Neutrophil (primary cell): ENCODE data around the gene HEBP2.
A peak's percentile ranks its signal among the peaks of the same experiment; 100 is the strongest.

Experiments
- H3K27ac ChIP-seq: fragments of 200-600 bp; sonication (generic); 2 replicates; pipeline ENCODE4 v1.5.1; 2016; ENCODE audit warnings: mild to moderate bottlenecking, moderate library complexity
- H3K27me3 ChIP-seq: fragments of 200-600 bp; sonication (generic); 2 replicates; pipeline ENCODE4 v1.6.0; 2016; ENCODE audit warnings: mild to moderate bottlenecking
- H3K36me3 ChIP-seq: fragments of 200-600 bp; sonication (generic); 2 replicates; pipeline ENCODE4 v1.5.1; 2017
- H3K4me1 ChIP-seq, 2 experiments: fragments of 200-600 bp in 1 of 2; sonication (generic) in 1 of 2; 1 replicate in 1 of 2; 2 replicates in 1 of 2; pipeline versions ENCODE4 v1.5.1 to v1.6.1; 2013 to 2016; ENCODE audit warnings: low read depth in 1 of 2, low read length in 1 of 2, mild to moderate bottlenecking in 1 of 2, moderate library complexity in 1 of 2; ENCODE audit not compliant: control insufficient read depth in 1 of 2, insufficient read depth in 1 of 2
- H3K4me3 ChIP-seq, 2 experiments: fragments of 200-600 bp in 1 of 2; sonication (generic) in 1 of 2; 1 replicate in 1 of 2; 2 replicates in 1 of 2; pipeline ENCODE4 v1.5.1; 2013 to 2016; ENCODE audit warnings: low read depth in 1 of 2, low read length in 1 of 2, mild to moderate bottlenecking in 1 of 2, moderate library complexity in 1 of 2
- H3K9me3 ChIP-seq: fragments of 200-600 bp; sonication (generic); 2 replicates; pipeline ENCODE4 v1.5.1; 2016
- CTCF ChIP-seq: fragments of 200-600 bp; sonication (generic); IDR thresholded peaks from 2 replicates; pipeline ENCODE4 v1.5.1; 2016; ENCODE audit warnings: antibody characterized with exemption

The HEBP2 gene

GRCh38 chr6:138427701-138428100, 23.7 kb downstream of the HEBP2 start:
- TF ChIP-seq CTCF = no peak
- H3K27ac ChIP-seq = no peak overlapping the region
- H3K36me3 ChIP-seq = no peaks in the 10 kb centered on the region
- H3K4me3 ChIP-seq = no peak overlapping the region
- no peaks in the 10 kb centered on the region for H3K27me3 ChIP-seq
- H3K4me1 ChIP-seq = peaks cover 26% of the 10 kb centered on the region in 2 experiments
- H3K9me3 ChIP-seq = no peaks in the 10 kb centered on the region

- TF ChIP-seq CTCF = peak; percentile 38
- Histone ChIP-seq H3K27ac (no peak overlapping the region), H3K4me3 (no peak overlapping the region), H3K36me3 (no peaks in the 10 kb centered on the region), H3K9me3 (no peaks in the 10 kb centered on the region), H3K27me3 (no peaks in the 10 kb centered on the region), H3K4me1 (peaks cover 14 to 17% of the 10 kb centered on the region in 2 experiments)
These were observed 25.0 kb downstream of the HEBP2 start for GRCh38 chr6:138428944-138429598.

- Histone ChIP-seq H3K27me3 (no peaks in the 10 kb centered on the region), H3K36me3 (no peaks in the 10 kb centered on the region), H3K4me3 (no peak overlapping the region), H3K9me3 (no peaks in the 10 kb centered on the region), H3K27ac (no peak overlapping the region), H3K4me1 (peaks cover 17 to 20% of the 10 kb centered on the region in 2 experiments)
- no peak for TF ChIP-seq CTCF
These were observed 25.7 kb downstream of the HEBP2 start for GRCh38 chr6:138429761-138430160.

GRCh38 chr6:138430361-138431145, 26.5 kb downstream of the HEBP2 start:
- Histone ChIP-seq H3K9me3 (no peaks in the 10 kb centered on the region), H3K27ac (no peak overlapping the region), H3K36me3 (no peaks in the 10 kb centered on the region), H3K27me3 (no peaks in the 10 kb centered on the region), H3K4me1 (peaks cover 20 to 24% of the 10 kb centered on the region in 2 experiments), H3K4me3 (no peak overlapping the region)
- no peak for TF ChIP-seq CTCF

- H3K4me1 ChIP-seq = peaks cover 20 to 24% of the 10 kb centered on the region in 2 experiments
- peak overlapping the region; percentile 62 for H3K27ac ChIP-seq
- no peak for TF ChIP-seq CTCF
- no peaks in the 10 kb centered on the region for H3K9me3 ChIP-seq
- no peaks in the 10 kb centered on the region for H3K36me3 ChIP-seq
- H3K4me3 ChIP-seq = peak overlapping the region in 1 of 2 experiments; percentile 20
- H3K27me3 ChIP-seq = no peaks in the 10 kb centered on the region
These were observed 27.4 kb downstream of the HEBP2 start for GRCh38 chr6:138431256-138432062.
